Activated gamma-delta T cell (primary cell): ENCODE results near the gene STPG4.

Experiments used
- DNase-seq: peaks from one replicate; lab custom pipeline; 2025; lab: John Stamatoyannopoulos, UW

STPG4 gene

GRCh38 chr2:47070920-47071824 lies 83.9 kb downstream of the STPG4 start:
- DNase-seq = no peak

- no peak for DNase-seq
Observed at GRCh38 chr2:47070155-47070919, 84.8 kb downstream of the STPG4 start.

GRCh38 chr2:47069628-47070154 lies 85.4 kb downstream of the STPG4 start:
- no peak for DNase-seq

- DNase-seq = no peak
Observed at GRCh38 chr2:47068981-47069627, 86.0 kb downstream of the STPG4 start.

GRCh38 chr2:47067788-47068407 lies 87.2 kb downstream of the STPG4 start:
- DNase-seq = no peak

GRCh38 chr2:47065771-47066380 lies 89.2 kb downstream of the STPG4 start:
- no peak for DNase-seq

GRCh38 chr2:47065343-47065742 lies 89.8 kb downstream of the STPG4 start:
- DNase-seq = no peak

- DNase-seq = no peak
Observed at GRCh38 chr2:47064106-47064505, 91.0 kb downstream of the STPG4 start.

- DNase-seq = no peak
Observed at GRCh38 chr2:47063538-47063930, 91.6 kb downstream of the STPG4 start.

GRCh38 chr2:47062681-47063537 lies 92.2 kb downstream of the STPG4 start:
- no peak for DNase-seq

- DNase-seq = no peak
Observed at GRCh38 chr2:47061944-47062678, 93.0 kb downstream of the STPG4 start.

- no peak for DNase-seq
Observed at GRCh38 chr2:47060652-47061170, 94.4 kb downstream of the STPG4 start.

GRCh38 chr2:47058003-47058931 lies 96.8 kb downstream of the STPG4 start:
- DNase-seq = no peak

- no peak for DNase-seq
Observed at GRCh38 chr2:47057687-47058002, 97.5 kb downstream of the STPG4 start.

- no peak for DNase-seq
Observed at GRCh38 chr2:47056868-47057686, 98.0 kb downstream of the STPG4 start.

- no peak for DNase-seq
Observed at GRCh38 chr2:47056374-47056773, 98.7 kb downstream of the STPG4 start.

- no peak for DNase-seq
Observed at GRCh38 chr2:47054868-47055267, 100.2 kb downstream of the STPG4 start.
